Caco-2 (cell line): ENCODE measurements around the gene IGFBP2. TPM values are rescaled to one million over a fixed set of nuclear protein-coding genes. Genes with fewer than 3 reads are reported as not detected.

Experiments
- BruUV-seq: library from RNA; stranded (reverse); fragments of 400-500 nt; replicated peaks from 2 replicates; lab custom pipeline; 2021; lab: Mats Ljungman, UMichigan
- CTCF ChIA-PET: fragments of 300-600 bp; sonication (Branson Sonifier 250); formaldehyde crosslinking; loops from one replicate; lab custom pipeline; 2022; ENCODE audit warnings: antibody characterized with exemption; lab: Charles Lee
- POLR2A ChIA-PET: fragments of 300-600 bp; sonication (Branson Sonifier 250); formaldehyde crosslinking; loops from one replicate; lab custom pipeline; 2022; ENCODE audit warnings: antibody characterized with exemption; lab: Charles Lee
- DNase-seq, 2 experiments: peaks; one replicate each; pipeline versions ENCODE4 v3.0.0 to v3.0.0-alpha.2; 2020 to 2022
- H3K27me3 ChIP-seq: replicated peaks from 2 replicates; pipeline ENCODE4 v1.6.0; 2011; ENCODE audit warnings: low read length; ENCODE audit not compliant: control insufficient read depth, insufficient read depth
- H3K36me3 ChIP-seq: 2 replicates; pipeline ENCODE4 v1.5.1; 2011; ENCODE audit warnings: low read length; ENCODE audit not compliant: control insufficient read depth, insufficient read depth
- H3K4me1 ChIP-seq: fragments of 250-450 bp; sonication (Bioruptor Pico); 2 replicates; pipeline ENCODE4 v1.5.1; 2020; ENCODE audit warnings: mild to moderate bottlenecking
- H3K4me3 ChIP-seq: 2 replicates; pipeline ENCODE4 v1.5.1; 2011; ENCODE audit warnings: low read depth, mild to moderate bottlenecking, control low read depth, low read length
- H3K9me3 ChIP-seq: fragments of 250-450 bp; sonication (Bioruptor Pico); 2 replicates; pipeline ENCODE4 v1.5.1; 2020; ENCODE audit warnings: mild to moderate bottlenecking, moderate library complexity
- H3K27ac Mint-ChIP-seq: one replicate; pipeline ENCODE4 v1.8.0; 2022; ENCODE audit warnings: mixed read lengths; ENCODE audit not compliant: unreplicated experiment
- H3K27me3 Mint-ChIP-seq: one replicate; pipeline ENCODE4 v1.8.0; 2022; ENCODE audit warnings: mixed read lengths; ENCODE audit not compliant: insufficient read depth, unreplicated experiment
- H3K36me3 Mint-ChIP-seq: one replicate; pipeline ENCODE4 v1.8.0; 2022; ENCODE audit warnings: mild to moderate bottlenecking, mixed read lengths; ENCODE audit not compliant: insufficient read depth, unreplicated experiment
- H3K4me1 Mint-ChIP-seq: one replicate; pipeline ENCODE4 v1.8.0; 2022; ENCODE audit warnings: low read depth, mixed read lengths; ENCODE audit not compliant: unreplicated experiment
- H3K4me3 Mint-ChIP-seq: one replicate; pipeline ENCODE4 v1.8.0; 2022; ENCODE audit warnings: mild to moderate bottlenecking, moderate library complexity, mixed read lengths; ENCODE audit not compliant: unreplicated experiment
- H3K9me3 Mint-ChIP-seq: one replicate; pipeline ENCODE4 v1.8.0; 2022; ENCODE audit warnings: mixed read lengths; ENCODE audit not compliant: unreplicated experiment
- intact Hi-C: fragments of 100-400 bp; cut with micrococcal nuclease; formaldehyde crosslinking; loops from one replicate; pipeline ENCODE4 v1.10.0; 2022; ENCODE audit not compliant: unreplicated experiment
- total RNA-seq: library from RNA; stranded (reverse); gene quantifications from 2 replicates; pipeline ENCODE4 v1.2.3, GENCODE V29; 2022
- TF ChIP-seq, protein P1 (sequence below), 2 experiments: fragments of 200-600 bp in 1 of 2; IDR thresholded peaks; 1 replicate in 1 of 2; 2 replicates in 1 of 2; pipeline versions ENCODE4 v1.5.1 to v1.8.0; 2011 to 2022; ENCODE audit warnings: antibody characterized with exemption in 1 of 2, control low read depth in 1 of 2, inconsistent platforms in 1 of 2, low read depth in 1 of 2, low read length in 1 of 2, mild to moderate bottlenecking in 1 of 2, moderate library complexity in 1 of 2; ENCODE audit not compliant: insufficient read depth in 1 of 2, severe bottlenecking in 1 of 2, unreplicated experiment in 1 of 2

IGFBP2 gene
- total RNA-seq, 1 experiment from 2014 or later: 6.6 TPM

- H3K36me3 ChIP-seq: no peaks in the 10 kb centered on the region
- TF ChIP-seq, protein P1, sequence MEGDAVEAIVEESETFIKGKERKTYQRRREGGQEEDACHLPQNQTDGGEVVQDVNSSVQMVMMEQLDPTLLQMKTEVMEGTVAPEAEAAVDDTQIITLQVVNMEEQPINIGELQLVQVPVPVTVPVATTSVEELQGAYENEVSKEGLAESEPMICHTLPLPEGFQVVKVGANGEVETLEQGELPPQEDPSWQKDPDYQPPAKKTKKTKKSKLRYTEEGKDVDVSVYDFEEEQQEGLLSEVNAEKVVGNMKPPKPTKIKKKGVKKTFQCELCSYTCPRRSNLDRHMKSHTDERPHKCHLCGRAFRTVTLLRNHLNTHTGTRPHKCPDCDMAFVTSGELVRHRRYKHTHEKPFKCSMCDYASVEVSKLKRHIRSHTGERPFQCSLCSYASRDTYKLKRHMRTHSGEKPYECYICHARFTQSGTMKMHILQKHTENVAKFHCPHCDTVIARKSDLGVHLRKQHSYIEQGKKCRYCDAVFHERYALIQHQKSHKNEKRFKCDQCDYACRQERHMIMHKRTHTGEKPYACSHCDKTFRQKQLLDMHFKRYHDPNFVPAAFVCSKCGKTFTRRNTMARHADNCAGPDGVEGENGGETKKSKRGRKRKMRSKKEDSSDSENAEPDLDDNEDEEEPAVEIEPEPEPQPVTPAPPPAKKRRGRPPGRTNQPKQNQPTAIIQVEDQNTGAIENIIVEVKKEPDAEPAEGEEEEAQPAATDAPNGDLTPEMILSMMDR (IDR thresholded peaks at IDR 0.05; ENCODE audit: insufficient read depth in 1 of 2, low read depth in 1 of 2, low read length in 1 of 2, severe bottlenecking in 1 of 2, unreplicated experiment in 1 of 2): no peak
- Mint-ChIP-seq H3K9me3 (no peaks in the 10 kb centered on the region), H3K27me3 (peaks cover 12% of the 10 kb centered on the region), H3K4me1 (peaks cover 6% of the 10 kb centered on the region), H3K27ac (no peak overlapping the region), H3K4me3 (no peak overlapping the region), H3K36me3 (no peaks in the 10 kb centered on the region)
- intact Hi-C loops: no loop called here
- ChIA-PET CTCF (no interaction called here), POLR2A (no interaction called here)
- H3K4me1 ChIP-seq: peaks cover 6% of the 10 kb centered on the region; the same call in 1 of the 2 replicates
- DNase-seq: no peak
- H3K27me3 ChIP-seq: no peaks in the 10 kb centered on the region; the same call in 1 of the 2 replicates
- no peaks in the 10 kb centered on the region for H3K9me3 ChIP-seq
- H3K4me3 ChIP-seq: no peak overlapping the region
- BruUV-seq: no TSS peak
Measured at GRCh38 chr2:216700088-216700567, 66.9 kb downstream of the IGFBP2 start.

DNA sequence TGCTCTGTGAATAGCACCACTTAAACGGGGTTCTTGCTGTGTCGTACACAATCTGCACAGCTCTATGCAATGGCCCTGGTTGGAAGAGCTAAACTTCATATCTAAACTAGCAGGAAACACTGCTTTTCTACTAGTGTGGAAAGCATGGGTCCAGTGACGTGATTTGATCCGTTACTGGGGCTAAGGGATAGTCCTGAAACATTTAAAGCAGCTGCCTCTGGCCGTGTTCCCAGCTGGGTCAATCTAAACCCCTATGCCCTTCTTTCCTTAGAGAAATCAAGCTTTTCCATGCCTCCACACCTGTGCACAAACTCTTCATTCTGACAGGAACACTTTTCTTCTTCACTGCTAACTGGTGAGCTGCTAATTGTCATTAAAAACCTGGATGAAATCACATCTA lies 67.6 kb downstream of the IGFBP2 start:
- intact Hi-C loops: no loop called here
- Histone ChIP-seq H3K4me3 (no peak overlapping the region), H3K4me1 (peaks cover 6% of the 10 kb centered on the region; the same call in 1 of the 2 replicates), H3K27me3 (no peaks in the 10 kb centered on the region; the same call in 1 of the 2 replicates), H3K9me3 (no peaks in the 10 kb centered on the region), H3K36me3 (no peaks in the 10 kb centered on the region)
- TF ChIP-seq, protein P1 (IDR thresholded peaks at IDR 0.05; ENCODE audit: insufficient read depth in 1 of 2, low read depth in 1 of 2, low read length in 1 of 2, severe bottlenecking in 1 of 2, unreplicated experiment in 1 of 2): no peak
- no peaks in the 10 kb centered on the region for H3K36me3 Mint-ChIP-seq
- no peak for DNase-seq
- H3K9me3 Mint-ChIP-seq: no peaks in the 10 kb centered on the region
- no peak overlapping the region for H3K27ac Mint-ChIP-seq
- H3K4me3 Mint-ChIP-seq: no peak overlapping the region
- H3K4me1 Mint-ChIP-seq: peaks cover 6% of the 10 kb centered on the region
- CTCF ChIA-PET: no interaction called here
- peaks cover 9% of the 10 kb centered on the region for H3K27me3 Mint-ChIP-seq
- no TSS peak for BruUV-seq
- POLR2A ChIA-PET: no interaction called here

GRCh38 chr2:216701544-216701943 lies 68.3 kb downstream of the IGFBP2 start:
- peaks cover 7% of the 10 kb centered on the region for H3K27me3 Mint-ChIP-seq
- no peaks in the 10 kb centered on the region for H3K36me3 Mint-ChIP-seq

More at GRCh38 chr2:216701544-216701943, 68.3 kb downstream of the IGFBP2 start:
- Mint-ChIP-seq H3K9me3 (no peaks in the 10 kb centered on the region), H3K4me3 (no peak overlapping the region), H3K4me1 (peaks cover 6% of the 10 kb centered on the region), H3K27ac (no peak overlapping the region)
- BruUV-seq: no TSS peak
- Histone ChIP-seq H3K4me3 (no peak overlapping the region), H3K27me3 (no peaks in the 10 kb centered on the region; the same call in 1 of the 2 replicates), H3K9me3 (no peaks in the 10 kb centered on the region), H3K4me1 (peaks cover 6% of the 10 kb centered on the region; the same call in 1 of the 2 replicates), H3K36me3 (no peaks in the 10 kb centered on the region)
- DNase-seq: no peak
- ChIA-PET CTCF (interaction anchor here (0.6 to 0.9 kb wide), 2 partner anchors 10 to 71 kb away, joined by 3 read pairs; no protein-coding TSS in a partner anchor), POLR2A (no interaction called here)
- TF ChIP-seq, protein P1 (IDR thresholded peaks at IDR 0.05; ENCODE audit: insufficient read depth in 1 of 2, low read depth in 1 of 2, low read length in 1 of 2, severe bottlenecking in 1 of 2, unreplicated experiment in 1 of 2): no peak
- intact Hi-C loops: no loop called here
